Measurements from ENCODE around the gene GSTA1.
"Not testable (repeated sequence)": the region's sequence is repeated elsewhere in the genome, so short reads cannot be mapped to it uniquely, and the experiment has no call there.

The GSTA1 gene

GRCh38 chr6:52802806-52803205, 810 bp downstream of the GSTA1 start:
- DNase-seq: no peak

GRCh38 chr6:52801188-52801841, 2.3 kb downstream of the GSTA1 start:
- no peak for DNase-seq

GRCh38 chr6:52799272-52799671, 4.3 kb downstream of the GSTA1 start:
- not testable (repeated sequence) for DNase-seq

- not testable (repeated sequence) for DNase-seq
Measured at GRCh38 chr6:52794366-52794765, 9.2 kb downstream of the GSTA1 start.

- no peak for DNase-seq
Measured at GRCh38 chr6:52790861-52791260, 12.8 kb downstream of the GSTA1 start.

- not testable (repeated sequence) for DNase-seq
Measured at GRCh38 chr6:52789658-52790057, 14.0 kb downstream of the GSTA1 start.

GRCh38 chr6:52788478-52788877, 15.1 kb downstream of the GSTA1 start:
- DNase-seq: no peak

- DNase-seq: no peak
Measured at GRCh38 chr6:52787917-52788316, 15.7 kb downstream of the GSTA1 start.

- no peak for DNase-seq
Measured at GRCh38 chr6:52786249-52786956, 17.2 kb downstream of the GSTA1 start.

GRCh38 chr6:52782696-52783274, 20.8 kb downstream of the GSTA1 start:
- not testable (repeated sequence) for DNase-seq

- not testable (repeated sequence) for DNase-seq
Measured at GRCh38 chr6:52782209-52782608, 21.4 kb downstream of the GSTA1 start.

- no peak for DNase-seq
Measured at GRCh38 chr6:52779237-52779636, 24.4 kb downstream of the GSTA1 start.

- DNase-seq: not testable (repeated sequence)
Measured at GRCh38 chr6:52776711-52777351, 26.8 kb downstream of the GSTA1 start.

- DNase-seq: not testable (repeated sequence)
Measured at GRCh38 chr6:52769399-52769798, 34.2 kb downstream of the GSTA1 start.

GRCh38 chr6:52767658-52768057, 36.0 kb downstream of the GSTA1 start:
- DNase-seq: not testable (repeated sequence)

GRCh38 chr6:52763322-52763916, 40.2 kb downstream of the GSTA1 start, which contains the start of gene GSTA2:
Gene GSTA2, minus strand, starts transcription at chr6:52763475. Its CDS starts 5,528 bp downstream, at chr6:52757947.
- not testable (repeated sequence) for DNase-seq

GRCh38 chr6:52761673-52762491, 41.7 kb downstream of the GSTA1 start:
- not testable (repeated sequence) for DNase-seq

- DNase-seq: no peak
Measured at GRCh38 chr6:52760105-52760765, 43.4 kb downstream of the GSTA1 start.

GRCh38 chr6:52759085-52759484, 44.5 kb downstream of the GSTA1 start:
- no peak for DNase-seq

GRCh38 chr6:52757651-52758338, 45.8 kb downstream of the GSTA1 start:
- DNase-seq: not testable (repeated sequence)

- no peak for DNase-seq
Measured at GRCh38 chr6:52754443-52754842, 49.2 kb downstream of the GSTA1 start.

Data from activated CD8-positive, alpha-beta memory T cell treated with anti-CD3 and anti-CD28 coated beads for 24 hours (primary cell).